ENCODE data around the gene COL9A3.

Gene COL9A3

GRCh38 chr20:62812181-62812906, 4.5 kb upstream of the COL9A3 start:
- no peak for DNase-seq

- no peak for DNase-seq
Measured at GRCh38 chr20:62812907-62813200, 4.0 kb upstream of the COL9A3 start.

DNA sequence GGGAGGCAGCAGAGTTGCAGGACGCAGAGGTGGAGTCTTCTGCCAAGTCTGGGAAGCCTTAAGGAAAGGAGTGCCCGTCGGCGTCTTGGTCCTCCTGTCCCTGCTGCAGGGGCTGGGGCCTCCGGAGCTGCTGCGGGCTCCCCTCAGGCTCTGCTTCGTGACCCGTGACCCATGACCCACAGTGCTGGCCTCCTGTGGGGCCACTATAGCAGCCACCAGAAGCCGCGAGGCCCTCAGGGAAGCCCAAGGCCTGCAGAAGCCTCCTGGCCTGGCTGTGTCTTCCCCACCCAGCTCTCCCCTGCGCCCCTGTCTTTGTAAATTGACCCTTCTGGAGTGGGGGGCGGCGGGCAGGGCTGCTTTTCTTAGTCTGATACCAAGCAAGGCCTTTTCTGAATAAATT, 3.3 kb upstream of the COL9A3 start:
- DNase-seq = no peak

DNA sequence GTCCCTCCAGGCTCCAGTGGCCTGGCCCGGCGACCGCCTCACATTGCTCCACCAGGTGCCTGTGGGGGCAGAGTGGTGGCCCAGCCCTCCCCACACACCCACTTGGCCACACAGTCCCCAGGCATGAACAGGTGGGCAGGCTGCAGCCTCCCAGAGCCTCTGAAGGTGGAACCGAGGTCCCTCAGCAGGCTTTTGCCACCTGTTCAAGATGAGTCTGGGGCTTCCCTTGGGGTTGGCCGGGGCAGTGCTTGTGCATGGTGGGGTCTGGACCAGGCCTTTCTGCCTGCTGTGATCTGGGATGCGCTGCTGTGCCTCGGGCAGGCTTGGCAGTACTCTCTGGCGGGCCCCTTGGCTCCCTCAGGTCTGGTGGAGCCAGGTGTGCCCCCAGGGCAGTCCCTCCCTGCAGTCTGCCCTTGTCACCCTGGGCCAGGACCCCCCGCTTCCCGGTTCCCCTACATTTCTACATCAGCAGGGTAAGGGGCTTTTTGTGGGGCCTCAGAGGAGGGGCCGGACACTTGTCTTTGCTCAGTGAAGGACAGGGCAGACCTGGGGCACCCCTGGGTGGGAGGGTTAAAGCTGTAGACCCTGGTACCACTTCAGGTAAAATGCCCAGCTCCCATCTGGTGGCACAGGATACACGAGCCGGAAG, 2.7 kb upstream of the COL9A3 start:
- DNase-seq = no peak

DNA sequence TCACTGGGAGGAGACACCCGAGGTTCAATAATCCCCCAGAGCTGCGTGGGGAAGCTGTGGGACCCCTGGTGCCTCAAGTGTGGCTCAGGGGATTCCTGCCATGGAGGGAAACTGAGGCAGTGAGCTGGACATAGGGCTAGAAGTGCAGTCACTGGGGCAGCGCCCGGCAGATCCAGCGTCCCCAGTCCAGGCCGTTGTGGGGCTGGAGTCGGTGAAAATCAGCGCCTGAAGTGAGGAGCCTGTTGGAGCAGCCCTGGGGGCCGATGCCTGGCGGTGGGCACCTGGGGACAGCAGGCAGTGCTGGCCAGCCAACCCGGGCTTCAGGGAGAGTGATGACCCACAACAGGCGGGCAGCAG, 2.2 kb upstream of the COL9A3 start:
- no peak for DNase-seq

- DNase-seq = no peak
Measured at GRCh38 chr20:62815066-62815991, 1.5 kb upstream of the COL9A3 start.

GRCh38 chr20:62816031-62816883, 593 bp upstream of the COL9A3 start:
- DNase-seq = no peak

- no peak for DNase-seq
Measured at GRCh38 chr20:62817975-62818591, 1.2 kb downstream of the COL9A3 start.

DNA sequence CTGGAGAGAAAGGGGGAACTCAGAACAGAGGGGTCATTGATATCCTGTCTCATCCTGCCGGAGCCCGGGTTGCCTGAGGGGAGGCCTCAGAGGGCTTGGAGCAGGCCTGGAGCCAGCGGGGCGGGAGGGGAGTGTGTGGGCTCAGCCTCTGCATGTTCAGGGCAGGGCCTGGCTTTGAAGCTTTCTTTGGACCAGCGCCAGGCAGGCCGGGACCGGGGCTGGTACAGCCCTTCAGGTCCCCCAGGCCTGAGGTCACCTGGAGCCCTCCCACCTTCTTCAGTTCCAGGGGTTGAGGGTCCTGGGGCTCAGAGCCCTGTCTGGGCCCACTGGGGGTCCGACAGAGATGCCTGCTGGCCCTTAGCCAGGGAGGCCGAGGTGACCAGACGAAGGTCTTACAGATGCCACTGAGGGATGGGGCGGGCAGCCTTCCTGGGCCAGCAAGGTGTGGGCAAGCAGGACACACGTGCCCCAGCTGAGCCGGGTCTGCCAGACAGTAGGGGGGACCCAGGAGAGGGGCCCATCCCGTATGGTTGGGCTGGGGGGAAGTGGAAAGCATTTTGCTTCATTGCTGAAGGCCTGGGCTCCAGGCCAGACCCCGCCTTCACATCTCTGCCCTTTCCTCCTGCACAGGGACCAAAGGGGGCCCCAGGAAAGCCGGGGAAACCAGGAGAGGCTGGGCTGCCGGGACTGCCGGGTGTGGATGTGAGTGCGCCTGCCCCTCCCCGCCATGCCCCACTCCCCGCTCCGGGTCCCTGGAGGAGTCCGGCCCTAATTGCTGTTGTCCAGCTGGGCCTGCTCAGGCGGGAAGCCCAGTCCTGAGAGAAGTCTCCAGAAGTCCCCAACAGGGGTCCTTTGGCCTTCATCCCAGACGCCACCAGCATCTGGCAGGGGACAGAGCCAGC, 2.0 kb downstream of the COL9A3 start:
- DNase-seq = no peak

- DNase-seq = no peak
Measured at GRCh38 chr20:62819494-62820174, 2.8 kb downstream of the COL9A3 start.

GRCh38 chr20:62820208-62820961, 3.5 kb downstream of the COL9A3 start:
- no peak for DNase-seq

DNA sequence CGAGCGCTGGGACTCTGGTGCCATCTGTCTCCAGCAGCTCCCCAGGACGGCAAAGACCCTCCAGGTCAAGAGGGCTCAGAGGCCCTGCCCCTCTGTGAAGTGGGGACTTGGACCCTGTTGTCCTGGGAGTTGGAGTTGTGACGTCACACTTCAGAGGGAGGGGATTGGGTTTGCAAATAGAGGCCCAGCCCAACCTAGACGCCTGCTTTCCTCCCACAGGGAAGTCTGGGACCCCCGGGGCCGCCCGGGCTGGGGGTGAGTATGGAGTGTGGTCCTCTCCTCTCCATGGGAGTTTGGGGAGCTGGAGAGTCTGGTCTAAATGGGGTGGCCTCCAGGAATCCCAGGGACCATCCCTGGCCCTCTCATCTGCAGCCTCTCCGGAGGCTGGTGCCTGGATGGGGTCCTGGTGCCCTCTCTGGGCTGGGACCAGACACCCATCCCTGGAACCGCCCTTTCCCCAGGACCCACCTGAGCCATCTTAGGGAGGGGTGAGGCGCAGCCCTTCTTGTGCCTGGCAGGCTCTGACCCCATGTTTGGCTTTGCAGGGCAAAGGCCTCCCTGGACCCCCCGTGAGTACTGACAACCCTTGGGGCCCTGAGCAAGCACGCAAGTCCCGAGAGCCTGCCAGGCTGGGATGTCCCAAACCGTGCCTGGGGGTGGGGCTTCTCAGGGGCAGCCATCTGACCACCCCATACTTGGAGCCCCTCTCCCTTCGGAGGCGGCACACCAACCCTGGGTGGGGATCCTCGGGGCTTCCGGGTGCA, 4.3 kb downstream of the COL9A3 start:
- no peak for DNase-seq

DNA sequence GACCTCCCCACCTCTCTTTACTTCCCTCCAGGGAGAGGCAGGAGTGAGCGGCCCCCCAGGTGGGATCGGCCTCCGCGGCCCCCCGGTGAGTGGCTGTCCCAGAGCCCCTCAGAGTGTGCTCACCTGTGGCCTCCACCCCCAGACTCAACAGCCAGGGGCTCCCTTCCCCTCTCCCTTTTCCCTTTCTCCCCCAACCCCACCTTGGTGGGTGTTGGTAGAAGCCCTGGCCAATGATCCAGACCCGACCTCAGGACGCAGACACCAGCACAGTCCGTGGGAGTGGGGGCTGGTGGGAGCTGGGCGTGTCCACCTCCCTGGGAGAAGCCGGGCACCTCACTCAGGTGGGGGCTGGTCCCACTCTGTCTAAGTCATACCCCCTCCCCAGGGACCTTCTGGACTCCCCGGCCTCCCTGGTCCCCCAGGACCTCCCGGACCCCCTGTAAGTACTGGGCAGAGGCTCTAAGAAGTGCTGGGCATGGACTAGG, 4.9 kb downstream of the COL9A3 start:
- no peak for DNase-seq

DNA sequence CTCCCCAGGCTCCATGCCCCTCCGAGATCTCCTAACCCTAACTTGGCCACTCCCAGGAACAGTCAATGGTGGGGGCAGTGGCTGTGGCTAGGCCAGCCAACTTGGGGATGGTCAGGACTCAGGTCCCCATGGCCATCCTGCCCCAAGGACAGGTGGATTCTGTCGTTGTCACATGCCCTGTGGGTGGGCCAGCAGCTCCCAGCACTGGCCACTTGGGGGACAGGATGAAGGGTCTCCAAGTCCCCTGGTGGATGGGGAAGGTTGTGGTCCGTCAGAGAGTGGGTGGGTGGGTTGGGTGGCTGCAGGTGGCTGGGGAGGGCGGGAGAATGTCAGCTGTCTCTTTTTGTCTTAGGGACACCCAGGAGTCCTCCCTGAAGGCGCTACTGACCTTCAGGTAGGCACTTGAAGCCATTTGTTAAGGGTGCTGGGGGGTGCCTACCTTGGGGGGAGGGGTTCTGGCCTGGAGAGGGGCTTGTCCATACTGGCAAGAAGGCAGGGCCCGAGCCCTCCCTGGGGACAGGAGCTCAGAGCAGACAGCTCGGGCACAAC, 5.5 kb downstream of the COL9A3 start:
- DNase-seq = no peak

DNA sequence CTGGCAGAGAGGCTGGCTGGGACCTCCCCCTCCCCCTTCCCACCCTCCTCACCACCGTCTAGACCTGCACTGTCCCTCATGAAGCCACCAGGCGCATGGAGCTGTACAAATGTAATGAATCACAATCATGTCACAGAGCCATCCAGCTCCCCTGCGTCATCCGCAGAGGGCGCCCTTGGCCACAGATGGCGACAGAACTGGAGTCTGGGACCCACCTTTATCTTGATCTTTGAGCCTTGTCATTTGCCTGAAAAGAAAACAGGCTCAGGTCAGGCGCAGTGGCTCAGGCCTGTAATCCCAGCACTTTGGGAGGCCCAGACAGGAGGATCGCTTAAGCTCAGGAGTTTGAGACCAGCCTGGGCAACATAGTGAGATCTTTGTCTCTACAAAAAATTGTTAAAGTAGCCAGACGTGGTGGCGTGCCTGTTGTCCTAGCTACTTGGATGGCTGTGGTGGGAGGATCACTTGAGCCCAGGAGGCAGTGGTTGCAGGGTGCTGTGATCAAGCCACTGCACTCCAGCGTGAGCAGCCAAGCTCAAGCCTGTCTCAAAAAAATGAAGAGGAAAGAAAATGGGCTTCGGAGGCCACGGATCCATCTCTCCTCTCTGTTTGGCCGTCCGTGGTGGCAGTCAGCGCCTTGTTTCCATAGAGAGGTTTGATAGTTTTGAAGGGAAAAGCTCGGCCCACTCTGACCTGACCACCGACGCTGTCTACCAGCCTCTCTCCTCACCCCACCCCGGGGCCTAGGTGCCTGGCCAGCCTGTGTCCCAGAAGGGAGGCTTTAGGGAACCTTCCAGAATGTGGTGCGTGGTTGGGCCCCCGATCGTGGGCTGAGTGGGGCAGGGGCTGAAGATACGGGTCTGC, 6.2 kb downstream of the COL9A3 start:
- DNase-seq = no peak

GRCh38 chr20:62823688-62824475, 7.0 kb downstream of the COL9A3 start:
- no peak for DNase-seq

Measured in activated CD4-positive, alpha-beta T cell treated with anti-CD3 and anti-CD28 coated beads, Interleukin-2, amount 50 U/mL, for 1 hour (primary cell).